Sigmoid colon (tissue), 7 donors: Measurements from ENCODE around the gene CHCHD6. TPM values are rescaled to one million over a fixed set of nuclear protein-coding genes. Genes with fewer than 3 reads are reported as not detected.

Experiments used
- DNase-seq: peaks from one replicate; pipeline ENCODE4 v3.0.0-alpha.2; 2019
- H3K27ac ChIP-seq, 4 donors: fragments of 200-600 bp; sonication (generic); one replicate each; pipeline ENCODE4 v1.5.1; 2016 to 2019; ENCODE audit warnings: mild to moderate bottlenecking in 1 of 4
- H3K27me3 ChIP-seq, 3 donors: fragments of 200-600 bp; sonication (generic); one replicate each; pipeline ENCODE4 v1.5.1; 2019; ENCODE audit warnings: mild to moderate bottlenecking in 1 of 3
- H3K36me3 ChIP-seq, 4 donors: fragments of 200-600 bp; sonication (generic); one replicate each; pipeline ENCODE4 v1.5.1; 2016 to 2019
- H3K4me1 ChIP-seq, 4 donors: fragments of 200-600 bp; sonication (generic); one replicate each; pipeline ENCODE4 v1.5.1; 2017 to 2019
- H3K4me3 ChIP-seq, 4 donors: fragments of 200-600 bp; sonication (generic); one replicate each; pipeline ENCODE4 v1.5.1; 2017 to 2019; ENCODE audit warnings: mild to moderate bottlenecking in 2 of 4, moderate library complexity in 1 of 4
- H3K9me3 ChIP-seq, 4 donors: fragments of 200-600 bp in 3 of 4; sonication (generic) in 3 of 4; one replicate each; pipeline versions ENCODE4 v1.5.1 to v1.6.1; 2013 to 2019
- CTCF ChIP-seq, 4 experiments: fragments of 450-650 bp in 3 of 4; fragments of 200-600 bp in 1 of 4; IDR thresholded peaks; one replicate each; pipeline ENCODE4 v1.5.1; 2016 to 2019; ENCODE audit warnings: antibody characterized with exemption in 4 of 4, mild to moderate bottlenecking in 3 of 4, moderate library complexity in 2 of 4
- EP300 ChIP-seq, 4 donors: sonication (generic); formaldehyde crosslinking; IDR thresholded peaks; one replicate each; pipeline ENCODE4 v1.6.1; 2017; ENCODE audit warnings: antibody characterized with exemption in 4 of 4
- POLR2A ChIP-seq, 2 donors: fragments of 450-650 bp; IDR thresholded peaks; one replicate each; pipeline ENCODE4 v1.6.1; 2016; ENCODE audit warnings: antibody characterized with exemption in 2 of 2, mild to moderate bottlenecking in 2 of 2, moderate library complexity in 2 of 2
- POLR2AphosphoS5 ChIP-seq, 4 donors: sonication (generic); formaldehyde crosslinking; IDR thresholded peaks; one replicate each; pipeline ENCODE4 v1.6.1; 2017; ENCODE audit warnings: antibody characterized with exemption in 4 of 4
- WGBS, 2 donors: extraction: QIAGEN DNeasy Blood & Tissue Kit; methylation state at CpG; one replicate each; pipeline ENCODE4 v1.1.7; 2013; 5-methylcytosine and 5-hydroxymethylcytosine counted together
- intact Hi-C: fragments of 100-400 bp; cut with DNase I; formaldehyde crosslinking; loops from one replicate; pipeline ENCODE4 v1.15.1; 2023
- polyA plus RNA-seq, 3 donors: library from polyadenylated mRNA; stranded (reverse); fragments of 200-250 nt; gene quantifications; one replicate each; pipeline ENCODE4 v1.2.3, GENCODE V29; 2013
- total RNA-seq, 4 donors: library from RNA; depleted of rRNA; stranded (reverse); fragments of >200 nt; gene quantifications; one replicate each; pipeline ENCODE4 v1.1.0, GENCODE V29; 2016
- donor health status: healthy with polysubstance abuse.
- donor health status: Bipolar disorder and iron deficiency.
- donor health status: healthy.

The CHCHD6 gene
- total and polyA plus RNA-seq, 7 donors = 8.0 to 20.9 (median 14.4) TPM

DNA sequence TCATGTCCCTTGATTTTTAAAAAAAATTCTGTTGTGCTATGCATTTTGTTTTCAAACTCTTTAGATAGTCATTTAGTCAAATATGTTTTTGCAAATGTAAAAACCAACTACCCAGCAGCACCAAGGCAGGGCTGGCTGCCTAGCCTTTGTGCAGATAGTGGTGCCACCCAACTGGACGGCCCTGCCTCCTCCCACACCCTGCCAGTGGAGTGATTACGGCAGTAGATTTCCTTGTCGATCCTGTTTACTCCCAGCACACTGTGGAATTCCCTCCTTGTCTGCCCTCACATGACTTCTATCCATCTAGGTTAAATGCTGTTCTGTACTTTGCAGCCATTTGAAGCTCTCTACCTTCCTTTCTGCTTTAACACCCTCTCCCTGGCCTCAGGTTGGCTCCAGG lies 199.5 kb downstream of the CHCHD6 start:
- H3K36me3 ChIP-seq = no peaks in the 10 kb centered on the region
- H3K27me3 ChIP-seq = no peaks in the 10 kb centered on the region
- DNase-seq = peak; percentile 18
- no peak for TF ChIP-seq EP300 (IDR thresholded peaks at IDR 0.05)
- TF ChIP-seq POLR2A (IDR thresholded peaks at IDR 0.05) = no peak
- TF ChIP-seq CTCF (IDR thresholded peaks at IDR 0.05) = no peak
- TF ChIP-seq POLR2AphosphoS5 (IDR thresholded peaks at IDR 0.05) = no peak
- no peak overlapping the region for H3K4me3 ChIP-seq
- no peaks in the 10 kb centered on the region for H3K4me1 ChIP-seq
- H3K9me3 ChIP-seq = no peaks in the 10 kb centered on the region
- no peak overlapping the region for H3K27ac ChIP-seq
- 21 to 68% methylated on average over 3 of the region's 3 CpGs for WGBS, 2 donors
- intact Hi-C loops = no loop called here

DNA sequence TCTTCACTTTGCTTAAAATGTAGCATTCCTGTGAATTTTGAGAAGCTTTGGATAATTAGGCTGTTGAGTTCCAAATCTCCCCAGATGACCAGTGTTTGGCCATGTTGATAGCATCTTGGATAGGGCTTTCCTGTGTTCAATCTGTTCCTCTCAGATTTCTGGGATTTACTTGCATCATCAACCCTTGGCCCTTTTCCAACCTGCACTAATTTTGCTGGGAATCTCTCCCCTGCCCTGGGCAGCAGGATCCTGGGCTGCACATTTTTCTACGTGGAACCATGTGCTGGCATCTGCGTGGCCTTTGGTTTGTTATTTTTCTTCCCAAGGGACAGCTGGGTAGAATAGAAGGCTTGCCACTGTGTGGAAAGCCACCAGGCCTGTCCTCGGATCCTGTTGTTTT lies 203.5 kb downstream of the CHCHD6 start:
- no peaks in the 10 kb centered on the region for H3K36me3 ChIP-seq
- peak; percentile 33 for DNase-seq
- no peaks in the 10 kb centered on the region for H3K27me3 ChIP-seq
- H3K9me3 ChIP-seq = no peaks in the 10 kb centered on the region
- no peak for TF ChIP-seq POLR2A (IDR thresholded peaks at IDR 0.05)
- no peak for TF ChIP-seq EP300 (IDR thresholded peaks at IDR 0.05)
- TF ChIP-seq POLR2AphosphoS5 (IDR thresholded peaks at IDR 0.05) = no peak
- no peak for TF ChIP-seq CTCF (IDR thresholded peaks at IDR 0.05)
- intact Hi-C loops = no loop called here
- no peak overlapping the region for H3K4me3 ChIP-seq
- no peak overlapping the region for H3K27ac ChIP-seq
- WGBS, 2 donors = 91 to 95% methylated on average over 3 of the region's 3 CpGs
- no peaks in the 10 kb centered on the region for H3K4me1 ChIP-seq

DNA sequence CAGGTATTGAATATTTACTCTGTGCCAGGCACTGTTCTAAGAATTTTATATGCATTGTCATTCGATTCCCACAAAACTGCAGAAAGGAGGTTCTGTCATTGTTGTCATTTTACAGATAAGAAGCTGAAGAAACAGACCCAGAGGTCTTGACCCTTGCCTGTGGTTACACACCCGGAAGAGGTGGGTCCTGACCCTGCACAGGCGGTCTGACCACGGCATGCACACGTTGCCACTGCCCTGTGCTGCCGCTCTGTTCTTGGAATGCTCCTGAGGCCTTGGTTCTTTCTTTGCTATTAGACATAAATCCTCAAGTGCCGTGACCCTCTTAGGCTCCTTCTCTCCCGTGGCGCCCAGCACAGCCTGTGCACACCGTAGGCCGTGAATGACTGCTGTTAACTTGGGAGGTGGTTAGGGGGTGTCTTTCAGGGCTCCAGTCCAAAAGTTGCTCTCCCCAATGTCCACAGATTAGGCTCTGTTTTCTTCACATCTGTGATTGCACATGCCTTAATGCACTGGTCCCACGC lies 204.8 kb downstream of the CHCHD6 start:
- Histone ChIP-seq H3K27me3 (no peaks in the 10 kb centered on the region), H3K9me3 (no peaks in the 10 kb centered on the region), H3K4me1 (no peaks in the 10 kb centered on the region), H3K36me3 (no peaks in the 10 kb centered on the region), H3K4me3 (no peak overlapping the region), H3K27ac (no peak overlapping the region)
- intact Hi-C loops = no loop called here
- DNase-seq = peak; percentile 35
- 72 to 88% methylated on average over 12 of the region's 12 CpGs for WGBS, 2 donors
- TF ChIP-seq POLR2A (IDR thresholded peaks at IDR 0.05) (no peak), POLR2AphosphoS5 (IDR thresholded peaks at IDR 0.05) (no peak), CTCF (IDR thresholded peaks at IDR 0.05) (no peak), EP300 (IDR thresholded peaks at IDR 0.05) (no peak)

GRCh38 chr3:126910231-126910630 lies 206.2 kb downstream of the CHCHD6 start:
- Histone ChIP-seq H3K27me3 (no peaks in the 10 kb centered on the region), H3K4me1 (no peaks in the 10 kb centered on the region), H3K9me3 (no peaks in the 10 kb centered on the region), H3K27ac (no peak overlapping the region), H3K36me3 (peaks cover 0 to 4% (median 0%) of the 10 kb centered on the region in 4 donors), H3K4me3 (no peak overlapping the region)
- 83 to 97% methylated on average over 3 of the region's 3 CpGs for WGBS, 2 donors
- peak; percentile 32 for DNase-seq
- intact Hi-C loops = no loop called here
- TF ChIP-seq POLR2A (IDR thresholded peaks at IDR 0.05) = no peak
- no peak for TF ChIP-seq EP300 (IDR thresholded peaks at IDR 0.05)
- no peak for TF ChIP-seq POLR2AphosphoS5 (IDR thresholded peaks at IDR 0.05)
- no peak for TF ChIP-seq CTCF (IDR thresholded peaks at IDR 0.05)
